Motor neuron (in vitro differentiated cells): ENCODE measurements around the gene RAD51. TPM values are rescaled to one million over a fixed set of nuclear protein-coding genes. Genes with fewer than 3 reads are reported as not detected.

ENCODE experiments used
- ATAC-seq, 8 experiments: fragments of 200-7000 bp; cut with Tn5 transposase; replicated peaks in 6 of 8; 2 replicates each; pipeline ENCODE4 v1.8.0; 2021; ENCODE audit warnings: mild to moderate bottlenecking in 8 of 8, moderate library complexity in 8 of 8
- H3K27ac ChIP-seq, 2 donors: fragments of 250-450 bp; sonication (Bioruptor Pico); 2 replicates each; pipeline ENCODE4 v1.9.0; 2021; ENCODE audit warnings: antibody characterized with exemption in 2 of 2, mild to moderate bottlenecking in 2 of 2, moderate library complexity in 1 of 2
- H3K4me1 ChIP-seq, 2 donors: fragments of 250-450 bp; sonication (Bioruptor Pico); replicated peaks in 1 of 2; 2 replicates each; pipeline ENCODE4 v1.6.1; 2021; ENCODE audit warnings: antibody characterized with exemption in 2 of 2, mild to moderate bottlenecking in 2 of 2, moderate library complexity in 1 of 2
- H3K4me3 ChIP-seq, 5 donors: fragments of 250-450 bp; sonication (Bioruptor Pico); 2 replicates each; pipeline ENCODE4 v1.9.0; 2021; ENCODE audit warnings: antibody characterized with exemption in 5 of 5, mild to moderate bottlenecking in 5 of 5, moderate library complexity in 4 of 5
- WGBS, 10 experiments: fragments of 450-650 bp; shearing (Covaris generic); methylation state at CpG; one replicate each; pipeline ENCODE4 v1.0.0; 2022; 5-methylcytosine and 5-hydroxymethylcytosine counted together
- in situ Hi-C, 9 experiments: fragments of 400-800 bp; cut with MboI; loops; one replicate each; pipeline ENCODE4 v1.15.0; 2021; ENCODE audit warnings: low sequenced_read_pairs in 9 of 9, low pct_unique_long_range_greater_than_20kb in 2 of 9; ENCODE audit not compliant: unreplicated experiment in 9 of 9
- total RNA-seq, 8 experiments: library from RNA; unstranded; fragments of 300-600 nt; gene quantifications; 2 replicates each; pipeline versions ENCODE4 v1.2.3 to v1.2.4, GENCODE V29; 2022

Gene RAD51
- total RNA-seq, 8 experiments from 2014 or later = 0.46 to 9.0 (median 0.76) TPM

- peaks cover 0 to 11% of the 10 kb centered on the region in 2 donors for H3K4me1 ChIP-seq
- H3K4me3 ChIP-seq = no peak overlapping the region
- H3K27ac ChIP-seq = no peak overlapping the region
- 63 to 100% (median 90%) methylated on average over 2 to 4 of the region's 4 CpGs; no CpG with 5 or more reads in 4 of the 10 experiments for WGBS, 10 experiments
- in situ Hi-C loops = no loop called here
- ATAC-seq = no peak
Measured at GRCh38 chr15:40736575-40736974, 41.6 kb downstream of the RAD51 start.

- no peak for ATAC-seq
- in situ Hi-C loops = no loop called here
Measured at GRCh38 chr15:40737048-40737447, 42.1 kb downstream of the RAD51 start.

DNA sequence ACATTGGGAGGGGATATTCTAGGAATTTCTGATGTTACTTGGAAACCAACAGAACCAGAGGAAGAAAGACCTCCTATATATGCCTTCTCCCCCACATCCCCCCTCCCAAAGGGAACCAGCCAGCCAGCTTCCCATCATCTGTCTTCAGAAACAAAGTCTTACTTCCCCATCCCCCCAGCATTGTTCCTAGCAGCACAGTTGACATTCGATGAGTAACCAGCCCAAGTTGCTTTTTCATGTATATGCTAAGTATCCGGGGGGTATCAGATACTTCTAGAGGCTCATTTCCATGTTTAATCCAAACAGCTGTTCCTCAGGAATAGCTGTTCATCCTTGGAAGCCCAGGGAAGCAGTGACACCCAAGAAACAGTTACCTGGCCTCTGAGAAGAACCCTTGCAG is 44.1 kb downstream of the RAD51 start:
- WGBS, 10 experiments = 0 to 50% (median 0%) methylated on average over 1 to 2 of the region's 2 CpGs; no CpG with 5 or more reads in 4 of the 10 experiments
- Histone ChIP-seq H3K4me3 (no peak overlapping the region), H3K27ac (no peak overlapping the region), H3K4me1 (peaks cover 0 to 11% of the 10 kb centered on the region in 2 donors)
- ATAC-seq = peak in 3 of 8 experiments; percentile 42 to 83 (median 65)
- in situ Hi-C loops = no loop called here

More at GRCh38 chr15:40737048-40737447, 42.1 kb downstream of the RAD51 start:
- H3K4me1 ChIP-seq = peaks cover 0 to 11% of the 10 kb centered on the region in 2 donors
- no peak overlapping the region for H3K27ac ChIP-seq
- WGBS, 10 experiments = 70 to 100% (median 97%) methylated on average over 2 to 3 of the region's 3 CpGs; no CpG with 5 or more reads in 5 of the 10 experiments
- H3K4me3 ChIP-seq = no peak overlapping the region

DNA sequence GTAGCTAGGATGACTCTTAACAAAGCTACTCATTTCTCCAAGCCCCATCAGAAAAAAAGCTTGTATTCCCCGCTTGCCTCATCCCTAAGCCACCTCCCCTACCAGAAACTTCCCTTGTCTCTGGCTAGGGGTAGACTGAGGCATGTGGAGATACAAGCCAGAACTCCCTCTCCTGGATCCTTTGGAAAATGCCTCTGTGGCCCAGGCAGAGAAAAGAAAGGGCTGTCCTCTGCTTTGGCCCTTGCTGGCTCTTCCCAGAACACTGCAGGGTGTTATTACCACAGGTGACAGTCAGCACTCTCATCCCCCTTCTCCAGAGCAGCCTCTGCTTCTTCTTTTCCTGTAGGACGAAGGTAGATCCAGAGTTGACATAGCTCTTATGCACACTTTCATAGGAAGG is 44.9 kb downstream of the RAD51 start:
- H3K27ac ChIP-seq = no peak overlapping the region
- no peak overlapping the region for H3K4me3 ChIP-seq
- 20 to 100% (median 92%) methylated on average over 1 of the region's 2 CpGs; no CpG with 5 or more reads in 4 of the 10 experiments for WGBS, 10 experiments
- ATAC-seq = no peak
- H3K4me1 ChIP-seq = peaks cover 0 to 11% of the 10 kb centered on the region in 2 donors
- in situ Hi-C loops = no loop called here

DNA sequence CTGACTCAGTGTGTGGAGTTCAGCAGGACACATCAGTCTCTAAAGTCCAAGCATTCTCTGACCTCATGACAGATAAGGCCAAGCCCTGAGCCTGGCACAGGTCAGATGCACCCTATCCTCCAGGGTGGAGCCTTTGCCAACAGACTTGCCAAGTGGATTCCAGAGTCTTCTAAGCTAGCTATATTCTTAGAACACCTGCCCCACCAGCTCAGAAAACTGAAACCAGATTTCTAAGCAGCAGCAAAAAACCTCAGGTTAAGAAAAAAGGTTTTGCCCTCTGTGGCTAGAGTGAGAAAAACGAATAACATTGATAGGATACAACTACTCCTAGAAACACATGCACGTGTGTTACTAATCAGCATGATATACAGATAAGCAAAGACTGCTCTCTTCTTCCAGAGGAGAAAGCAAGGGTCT is 48.5 kb downstream of the RAD51 start:
- no peak for ATAC-seq
- no peak overlapping the region for H3K4me3 ChIP-seq
- 0 to 100% (median 100%) methylated on average over 1 to 2 of the region's 2 CpGs; no CpG with 5 or more reads in 5 of the 10 experiments for WGBS, 10 experiments
- peaks cover 7 to 20% of the 10 kb centered on the region in 2 donors for H3K4me1 ChIP-seq
- in situ Hi-C loops = no loop called here
- H3K27ac ChIP-seq = no peak overlapping the region

DNA sequence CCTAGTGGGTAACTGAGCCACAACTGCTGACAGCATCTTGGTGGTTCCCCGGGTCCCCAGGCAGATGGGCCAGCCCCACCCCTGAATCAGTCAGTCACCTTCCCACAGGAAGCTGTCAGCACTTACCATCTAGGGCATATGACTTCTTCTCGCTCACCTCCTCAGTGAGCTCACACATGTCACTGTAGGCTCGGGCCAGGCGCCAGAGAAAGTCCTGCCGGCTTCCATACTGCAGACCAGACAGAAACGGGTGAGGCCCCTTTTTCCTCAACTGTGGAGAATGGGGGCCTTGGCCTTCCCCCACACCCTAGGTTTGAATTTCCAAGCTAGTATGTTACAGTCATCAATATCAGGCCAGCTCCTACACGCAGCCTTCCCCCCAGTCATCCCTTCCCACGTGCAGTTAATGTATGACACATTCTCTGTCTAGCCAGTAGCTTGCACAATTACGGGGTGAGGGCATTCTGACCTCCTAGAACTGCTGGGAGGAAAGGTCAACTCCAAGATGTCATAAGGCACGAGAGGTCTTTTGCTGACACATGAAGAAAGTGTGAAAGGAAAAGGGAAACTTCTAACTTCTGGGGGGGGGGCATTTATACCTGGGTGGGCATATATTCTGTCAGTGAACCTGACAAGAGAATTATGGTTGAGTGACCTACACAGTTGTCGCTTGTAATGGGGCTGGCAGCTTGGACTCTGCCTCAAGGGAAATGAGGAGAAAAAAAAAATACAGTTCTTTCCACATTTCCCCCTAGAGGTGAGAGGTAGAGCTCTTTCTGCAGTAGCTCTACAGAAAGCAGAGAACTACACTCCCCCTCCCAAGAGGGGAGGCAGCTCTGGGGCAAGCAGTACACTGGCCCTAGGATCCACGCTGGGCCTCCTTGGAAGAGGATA is 49.2 kb downstream of the RAD51 start:
- 42 to 95% (median 82%) methylated on average over 1 to 9 of the region's 12 CpGs; no CpG with 5 or more reads in 4 of the 10 experiments for WGBS, 10 experiments
- peak in 2 of 8 experiments; percentile 37 to 59 for ATAC-seq
- H3K4me3 ChIP-seq = no peak overlapping the region
- in situ Hi-C loops = no loop called here
- H3K4me1 ChIP-seq = peaks cover 7 to 14% of the 10 kb centered on the region in 2 donors
- H3K27ac ChIP-seq = no peak overlapping the region

GRCh38 chr15:40744815-40745152 is 49.8 kb downstream of the RAD51 start:
- in situ Hi-C loops = no loop called here
- no peak for ATAC-seq
- H3K4me1 ChIP-seq = peaks cover 7 to 13% of the 10 kb centered on the region in 2 donors
- no peak overlapping the region for H3K27ac ChIP-seq
- WGBS, 10 experiments = 33 to 75% (median 70%) methylated on average over 1 to 4 of the region's 5 CpGs; no CpG with 5 or more reads in 7 of the 10 experiments
- H3K4me3 ChIP-seq = no peak overlapping the region

DNA sequence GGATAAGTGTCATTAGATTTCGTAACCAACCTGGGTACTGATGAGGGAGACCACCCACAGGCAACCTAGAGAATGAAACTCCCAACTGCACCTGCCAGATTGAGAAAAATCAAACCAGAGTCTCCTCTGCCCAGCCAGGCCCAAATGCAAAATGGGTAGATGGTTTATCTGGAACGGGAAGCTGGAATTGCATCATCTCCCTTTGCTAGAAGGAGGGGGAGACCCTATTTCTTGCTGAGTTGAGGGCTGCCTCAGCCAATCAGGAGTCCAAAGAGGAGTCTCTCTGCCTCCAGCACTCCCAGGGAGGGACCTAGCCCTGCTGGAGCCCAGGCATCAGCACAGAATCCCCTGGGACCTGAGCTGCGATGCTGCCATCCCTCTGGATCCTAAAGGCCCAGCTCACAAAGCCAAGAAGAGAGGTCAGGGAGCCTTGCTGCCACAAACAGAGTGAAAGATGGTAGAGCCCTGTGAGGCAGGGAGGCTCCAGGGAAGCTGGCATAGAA is 52.0 kb downstream of the RAD51 start:
- in situ Hi-C loops = no loop called here
- Histone ChIP-seq H3K4me1 (peaks cover 7 to 13% of the 10 kb centered on the region in 2 donors), H3K27ac (peak overlapping the region; percentile 21 to 55), H3K4me3 (no peak overlapping the region)
- WGBS, 10 experiments = 33 to 100% (median 63%) methylated on average over 1 to 3 of the region's 3 CpGs; no CpG with 5 or more reads in 2 of the 10 experiments
- peak in 7 of 8 experiments; percentile 43 to 89 (median 74) for ATAC-seq

GRCh38 chr15:40747685-40748631 is 53.0 kb downstream of the RAD51 start:
- Histone ChIP-seq H3K4me3 (no peak overlapping the region), H3K27ac (no peak overlapping the region), H3K4me1 (peaks cover 7 to 13% of the 10 kb centered on the region in 2 donors)
- 74 to 100% (median 93%) methylated on average over 1 to 4 of the region's 7 CpGs; no CpG with 5 or more reads in 2 of the 10 experiments for WGBS, 10 experiments
- ATAC-seq = no peak
- in situ Hi-C loops = no loop called here

GRCh38 chr15:40749151-40749630 is 54.2 kb downstream of the RAD51 start:
- no peak for ATAC-seq
- 68 to 100% (median 100%) methylated on average over 1 to 3 of the region's 4 CpGs; no CpG with 5 or more reads in 5 of the 10 experiments for WGBS, 10 experiments
- Histone ChIP-seq H3K4me1 (peaks cover 16 to 18% of the 10 kb centered on the region in 2 donors), H3K4me3 (no peak overlapping the region), H3K27ac (no peak overlapping the region)
- in situ Hi-C loops = no loop called here

- Histone ChIP-seq H3K4me3 (no peak overlapping the region), H3K4me1 (peaks cover 18 to 21% of the 10 kb centered on the region in 2 donors), H3K27ac (no peak overlapping the region)
- no peak for ATAC-seq
- in situ Hi-C loops = no loop called here
- WGBS, 10 experiments = 80 to 100% (median 92%) methylated on average over 1 to 4 of the region's 4 CpGs; no CpG with 5 or more reads in 3 of the 10 experiments
Measured at GRCh38 chr15:40750885-40751284, 55.9 kb downstream of the RAD51 start.

GRCh38 chr15:40751745-40752144 is 56.8 kb downstream of the RAD51 start:
- H3K27ac ChIP-seq = no peak overlapping the region
- in situ Hi-C loops = no loop called here
- 90 to 100% (median 100%) methylated on average over 1 to 8 of the region's 12 CpGs; no CpG with 5 or more reads in 2 of the 10 experiments for WGBS, 10 experiments
- peaks cover 18 to 23% of the 10 kb centered on the region in 2 donors for H3K4me1 ChIP-seq
- no peak for ATAC-seq
- no peak overlapping the region for H3K4me3 ChIP-seq
